Suppressor macrophage treated with lipopolysaccharide for 4 hours (primary cell): ENCODE data around the gene LINC00237.

Experiments used
- DNase-seq: peaks from one replicate; pipeline ENCODE4 v3.0.0-alpha.2; 2020

LINC00237 gene

DNA sequence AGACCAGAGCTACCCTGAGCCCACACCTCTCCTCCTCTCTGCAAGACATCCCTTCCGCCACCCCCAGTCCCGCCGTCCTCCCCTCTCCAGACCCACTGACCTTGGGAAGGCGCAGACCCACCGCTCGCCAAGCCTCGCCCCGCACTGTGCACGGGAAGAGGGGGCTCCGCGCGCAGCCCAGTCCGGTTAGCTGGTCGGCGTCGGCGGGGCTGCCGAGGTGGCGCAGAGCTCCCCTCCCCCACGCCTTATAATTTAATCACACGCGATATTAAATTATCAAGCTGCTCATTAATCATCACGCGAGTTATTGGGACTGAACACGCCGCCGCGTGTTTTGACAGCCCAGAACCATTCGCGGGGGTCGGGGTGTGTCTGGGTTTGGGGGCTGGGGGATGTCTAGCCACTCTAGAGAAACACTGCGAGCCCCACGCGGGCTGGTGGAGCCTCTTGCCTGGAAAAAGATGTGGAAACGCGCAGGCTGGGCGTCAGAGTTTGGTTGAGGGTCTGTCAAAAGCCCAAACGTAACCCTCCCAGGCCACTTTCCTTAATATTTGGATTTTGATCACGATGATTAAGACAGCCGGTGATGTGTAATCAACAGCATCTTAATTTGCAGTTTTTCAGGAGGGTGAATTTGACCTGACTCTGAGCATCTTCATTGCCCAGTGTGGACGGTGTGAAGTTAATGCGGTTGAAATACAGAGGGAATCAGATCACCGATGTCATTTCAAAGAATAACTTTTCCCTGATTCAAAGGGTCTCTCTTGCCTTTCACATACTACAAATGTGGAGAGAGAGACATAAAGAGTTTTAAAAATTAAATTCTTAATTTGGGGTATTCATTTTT, at the start of gene LINC00237:
LINC00237 (minus strand) TSS at position 188 of the 847 bp plus-strand sequence.
- DNase-seq = no peak

DNA sequence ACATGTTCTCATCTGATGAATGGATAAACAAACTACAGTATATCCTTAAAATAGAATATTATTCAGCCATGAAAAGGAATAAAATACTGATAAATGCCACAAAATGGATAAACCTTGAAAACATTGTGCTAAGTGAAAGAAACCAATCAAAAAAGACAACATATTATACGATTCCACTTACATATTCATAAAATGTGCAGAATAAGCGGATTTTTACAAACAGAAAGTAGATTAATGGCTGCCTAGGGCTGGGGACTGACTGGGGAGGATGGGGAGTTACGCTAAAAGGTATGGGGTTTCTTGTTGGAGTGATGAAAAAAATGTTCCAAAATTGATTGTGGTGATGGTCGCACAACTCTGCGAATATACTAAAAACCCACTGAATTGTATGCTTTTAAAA, 49.1 kb upstream of the LINC00237 start:
- no peak for DNase-seq

DNA sequence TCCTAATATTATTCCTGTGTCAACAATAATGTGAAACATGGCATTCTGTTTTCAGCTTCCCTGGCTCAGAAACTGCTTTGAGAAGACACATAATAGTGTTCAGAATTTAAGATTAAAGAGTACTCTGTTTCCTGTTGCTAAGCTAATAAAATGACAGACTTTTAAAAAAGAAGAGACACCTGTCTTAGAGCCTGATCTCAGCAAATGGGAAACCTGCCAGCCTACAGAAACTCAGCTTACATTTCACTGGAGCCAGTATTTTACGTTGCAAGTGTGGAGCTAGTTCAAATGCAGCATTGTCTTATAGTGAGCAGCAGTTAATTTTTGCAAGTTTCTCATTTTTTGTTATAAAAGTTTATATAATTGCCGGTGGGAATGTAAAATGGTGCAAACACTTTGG, 48.5 kb upstream of the LINC00237 start:
- no peak for DNase-seq

- DNase-seq = no peak
These were observed 45.6 kb upstream of the LINC00237 start for GRCh38 chr20:21151791-21152190.

GRCh38 chr20:21149344-21149743, 43.2 kb upstream of the LINC00237 start:
- no peak for DNase-seq

DNA sequence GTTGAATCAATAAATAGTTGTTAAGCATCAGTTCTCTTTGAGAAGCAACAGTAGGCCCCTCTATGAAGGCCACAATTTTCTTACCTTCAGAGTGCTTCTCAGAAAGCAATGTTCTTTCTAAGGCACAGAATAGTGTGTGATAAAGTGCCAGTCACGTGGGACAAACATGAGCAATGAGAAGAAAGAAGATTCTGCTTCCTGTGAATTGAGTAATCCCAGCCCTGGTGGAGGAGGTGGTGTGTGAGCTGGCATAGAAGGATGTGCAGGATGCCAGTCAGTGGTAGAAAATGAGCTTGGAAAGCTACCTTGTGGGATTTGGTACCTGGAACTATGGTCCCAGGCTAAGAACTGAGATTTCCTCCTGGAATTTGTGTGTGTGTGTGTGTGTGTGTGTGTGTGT, 41.4 kb upstream of the LINC00237 start:
- no peak for DNase-seq

DNA sequence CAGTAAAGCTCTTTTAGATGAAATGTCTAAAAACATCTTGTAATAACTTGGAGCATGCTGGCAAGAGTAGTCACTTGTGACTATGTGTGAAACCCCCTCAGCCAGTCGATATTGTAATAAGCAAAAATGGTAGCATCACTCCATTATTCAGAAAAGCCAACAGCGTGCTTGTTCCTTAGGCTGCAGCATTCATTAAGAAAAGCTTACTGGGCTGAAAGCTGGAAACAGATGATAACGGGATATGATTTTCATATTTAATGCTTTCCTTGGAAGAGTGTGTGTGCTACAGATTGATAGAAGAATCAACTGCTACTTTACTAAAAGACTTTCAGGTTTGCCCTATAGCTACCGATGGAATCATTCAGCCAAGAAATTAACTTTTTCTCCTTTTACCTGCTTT, 40.1 kb upstream of the LINC00237 start:
- DNase-seq = no peak

DNA sequence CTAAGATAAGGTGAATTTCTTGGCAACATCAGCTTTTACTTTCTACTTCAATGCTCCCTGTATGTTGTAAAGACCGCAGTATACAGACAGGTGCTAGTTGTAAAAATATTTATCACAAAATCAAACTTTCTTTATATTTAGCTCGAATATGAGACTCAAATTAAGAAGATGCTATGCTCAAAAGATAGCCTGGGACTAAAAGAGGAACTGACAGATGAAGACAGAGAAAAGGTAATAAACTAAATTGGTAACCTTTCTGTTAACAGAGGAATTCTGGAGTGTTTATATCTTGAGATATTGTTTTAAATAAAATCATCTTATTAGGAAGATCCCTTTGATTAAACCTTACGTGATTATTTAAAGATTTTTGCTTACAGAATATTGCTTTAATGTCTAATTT, 39.3 kb upstream of the LINC00237 start:
- no peak for DNase-seq

DNA sequence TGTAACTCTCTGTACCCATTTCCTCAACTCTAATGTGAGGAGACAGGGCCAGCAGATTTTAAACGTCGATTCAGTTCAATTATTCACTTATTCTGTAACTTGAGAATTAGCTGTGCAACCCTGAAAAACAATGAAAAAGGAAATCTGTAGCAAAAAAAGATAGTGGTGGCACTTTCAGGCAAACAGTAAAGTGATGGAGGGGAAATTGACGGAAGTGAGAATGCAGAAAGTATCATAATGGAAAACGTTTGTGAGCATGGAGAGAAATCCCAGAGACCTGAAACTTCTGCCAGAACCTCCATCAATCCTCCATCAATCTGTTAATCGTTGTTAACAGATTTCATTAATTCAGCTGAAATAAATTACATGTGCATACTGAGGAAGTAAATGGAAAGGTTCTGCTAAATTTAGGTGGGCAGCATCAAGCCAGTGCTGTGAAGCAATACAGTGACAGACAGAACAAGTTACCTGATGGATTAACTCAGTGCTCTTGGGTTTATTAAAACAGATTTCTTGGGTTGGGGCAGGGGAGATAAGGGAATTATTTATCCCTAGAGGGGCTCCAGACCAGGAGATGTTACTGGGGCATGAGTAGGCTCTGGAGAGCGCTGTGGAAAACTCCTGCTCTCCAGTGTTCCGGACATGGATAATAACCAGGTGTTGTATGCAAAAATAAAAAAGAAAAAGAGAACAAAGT, 37.2 kb upstream of the LINC00237 start:
- no peak for DNase-seq

GRCh38 chr20:21141825-21142224, 35.7 kb upstream of the LINC00237 start:
- no peak for DNase-seq

DNA sequence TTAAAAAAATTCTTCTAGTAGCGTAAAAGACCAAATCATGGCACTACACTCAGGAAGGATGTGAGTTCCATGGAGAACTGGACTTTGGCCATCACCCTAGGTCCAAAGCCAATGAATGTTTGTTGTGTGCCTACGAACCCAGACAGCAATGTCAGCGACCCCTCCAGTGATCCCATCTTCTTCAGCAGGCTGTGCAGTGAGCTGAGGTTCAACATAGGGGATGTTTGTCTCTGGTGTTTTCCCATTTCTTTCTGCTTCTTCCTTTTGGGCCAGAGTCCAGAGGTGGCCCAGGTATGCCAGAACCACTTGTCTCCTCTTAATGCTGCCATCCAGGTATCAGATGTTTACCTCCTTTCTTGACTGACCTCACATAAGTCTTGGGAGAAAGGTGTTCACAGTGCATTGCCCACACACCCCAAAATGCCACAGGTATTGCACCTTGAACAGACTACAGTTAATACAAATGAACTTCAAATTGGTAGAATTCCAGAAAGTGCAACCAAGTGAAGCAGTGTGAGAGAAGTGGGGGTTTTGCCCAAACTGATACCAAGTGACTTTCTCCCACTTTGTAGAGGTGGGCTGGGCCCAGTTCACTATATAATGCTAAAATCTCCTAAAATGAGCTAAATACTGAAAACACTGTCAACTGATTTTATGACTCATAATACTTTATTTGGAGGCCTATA, 33.9 kb upstream of the LINC00237 start:
- no peak for DNase-seq

GRCh38 chr20:21137078-21137477, 30.9 kb upstream of the LINC00237 start:
- no peak for DNase-seq

GRCh38 chr20:21136015-21136732, 30.0 kb upstream of the LINC00237 start:
- no peak for DNase-seq

GRCh38 chr20:21134883-21135493, 28.8 kb upstream of the LINC00237 start:
- no peak for DNase-seq

DNA sequence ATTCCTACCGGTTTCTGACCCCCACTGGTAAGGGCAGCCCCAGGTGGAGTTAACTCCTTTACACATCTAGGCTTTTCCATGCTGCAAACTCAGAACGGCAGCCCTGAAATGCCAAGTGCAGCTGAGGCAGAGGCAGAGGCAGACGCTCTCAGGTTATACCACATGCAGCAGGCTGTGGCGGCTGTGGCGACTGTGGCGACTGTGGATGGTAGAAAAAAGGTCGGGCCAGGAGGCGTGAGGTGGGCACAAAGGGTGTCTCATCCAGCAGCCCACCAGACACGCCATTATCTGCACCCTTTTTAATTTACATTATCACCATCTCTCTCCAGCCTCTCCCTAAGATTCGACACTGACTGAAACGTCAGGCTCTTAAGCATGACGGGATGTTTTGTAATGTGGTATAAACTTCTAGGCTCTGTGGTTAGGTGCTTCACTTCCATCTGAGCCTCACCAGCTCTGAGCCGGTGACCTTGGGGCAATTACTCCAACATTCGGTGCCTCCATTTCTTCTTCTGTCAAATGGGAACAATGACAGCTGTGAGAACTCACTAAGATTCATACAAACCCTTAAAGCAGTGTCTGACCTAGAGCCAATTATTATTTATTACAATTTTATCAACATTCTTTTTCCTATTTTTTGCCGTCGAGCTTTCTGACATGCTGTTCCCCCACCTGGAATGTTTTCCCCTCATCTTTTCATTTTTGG, 27.9 kb upstream of the LINC00237 start:
- no peak for DNase-seq

- DNase-seq = no peak
These were observed 27.2 kb upstream of the LINC00237 start for GRCh38 chr20:21133404-21133803.

- DNase-seq = no peak
These were observed 23.7 kb upstream of the LINC00237 start for GRCh38 chr20:21129861-21130260.

GRCh38 chr20:21127201-21127981, 21.2 kb upstream of the LINC00237 start:
- DNase-seq = no peak

DNA sequence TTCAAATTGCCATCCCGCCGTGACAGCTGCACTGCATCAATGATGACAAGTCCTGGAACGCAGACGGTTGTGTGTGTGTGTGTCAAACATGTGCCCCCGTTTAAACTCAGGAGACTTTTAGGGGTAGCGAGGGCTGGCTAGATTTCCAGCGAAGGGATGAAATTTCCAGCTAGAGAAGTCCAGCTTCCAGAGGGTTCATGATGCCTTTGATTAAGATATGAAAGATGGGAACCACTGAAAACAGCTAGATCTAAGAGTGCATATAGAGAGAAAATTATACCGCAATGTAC, 20.4 kb upstream of the LINC00237 start:
- no peak for DNase-seq

DNA sequence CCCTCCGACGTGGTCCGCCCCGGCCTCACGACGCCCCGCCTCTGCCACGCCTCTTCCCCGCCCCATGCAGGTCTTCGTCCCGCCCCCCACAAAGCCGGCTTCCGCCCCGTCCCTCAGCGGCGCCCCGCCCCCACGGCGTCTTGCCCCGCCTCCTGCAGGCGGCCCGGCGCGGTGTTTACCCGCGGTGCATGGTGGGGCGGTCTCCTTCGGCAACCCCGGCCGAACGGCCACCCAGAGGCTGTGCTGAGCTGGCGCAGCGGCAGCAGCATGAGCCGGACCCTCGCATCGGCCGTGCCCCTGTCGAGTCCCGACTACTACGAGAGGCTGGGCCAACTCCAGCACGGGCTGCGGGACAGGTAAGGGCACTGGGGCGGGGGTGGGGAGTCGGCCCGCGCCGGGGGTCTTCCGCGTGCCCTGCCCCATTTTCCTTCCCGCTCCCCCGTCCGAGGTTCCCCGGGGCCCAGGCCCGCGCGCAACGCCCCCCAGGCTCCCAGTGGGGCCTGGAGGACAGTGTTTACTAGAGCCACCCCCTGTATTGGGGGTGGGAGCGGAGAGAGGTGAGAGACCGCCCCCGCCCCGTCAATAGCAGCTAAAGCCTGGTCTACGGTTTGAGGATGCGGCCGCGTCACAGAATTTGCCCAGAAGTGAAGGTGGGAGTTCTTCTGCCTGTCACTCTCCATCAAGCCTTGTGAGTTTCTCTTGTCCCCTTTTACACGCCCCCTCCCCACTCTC, 19.9 kb upstream of the LINC00237 start, which contains the start of gene KIZ:
KIZ (plus strand) TSS at position 234 of the 732 bp plus-strand sequence; CDS start at position 268, 34 bp downstream.
- peak; percentile 99 for DNase-seq
